HEK293 (cell line): ENCODE measurements around the gene NCBP1.

Experiments used
- CTCF ChIA-PET: fragments of 350-600 bp; formaldehyde crosslinking; extraction: SDS; loops from one replicate; lab custom pipeline; 2021; ENCODE audit warnings: antibody characterized with exemption; lab: Yijun Ruan, JAX
- POLR2A ChIA-PET: fragments of 300-600 bp; formaldehyde crosslinking; extraction: SDS; loops from one replicate; lab custom pipeline; 2020; ENCODE audit warnings: antibody characterized with exemption, inconsistent platforms; lab: Yijun Ruan, JAX
- H3K27ac ChIP-seq: fragments of 200-500 bp; sonication (Bioruptor generic); 2 replicates; pipeline ENCODE4 v1.5.1; 2014; ENCODE audit warnings: low read depth, low read length, control low read depth, inconsistent platforms; ENCODE audit errors: extremely low read depth
- H3K36me3 ChIP-seq, 2 experiments: fragments of 200-500 bp in 1 of 2; sonication (Bioruptor generic) in 1 of 2; 1 replicate in 1 of 2; 2 replicates in 1 of 2; pipeline ENCODE4 v1.5.1; 2014 to 2017; ENCODE audit warnings: inconsistent platforms in 2 of 2, low read length in 2 of 2; ENCODE audit not compliant: control insufficient read depth in 2 of 2, insufficient read depth in 1 of 2
- H3K4me1 ChIP-seq: fragments of 200-500 bp; sonication (Bioruptor generic); 2 replicates; pipeline ENCODE4 v1.5.1; 2014; ENCODE audit warnings: mild to moderate bottlenecking, low read length, inconsistent platforms; ENCODE audit not compliant: control insufficient read depth, insufficient read depth
- H3K4me3 ChIP-seq: 2 replicates; pipeline ENCODE4 v1.5.1; 2011; ENCODE audit warnings: low read depth, mild to moderate bottlenecking, control low read depth, low read length, moderate library complexity
- H3K9me3 ChIP-seq: fragments of 200-500 bp; sonication (Bioruptor generic); 2 replicates; pipeline ENCODE4 v1.5.1; 2014; ENCODE audit warnings: low read depth, low read length, inconsistent platforms; ENCODE audit not compliant: control insufficient read depth, insufficient read depth
- ELK4 ChIP-seq: IDR thresholded peaks from 2 replicates; pipeline ENCODE4 v1.6.1; 2011; ENCODE audit warnings: mild to moderate bottlenecking, low read depth, low read length, borderline replicate concordance
- KLF1 ChIP-seq: fragments of 450-650 bp; formaldehyde crosslinking; IDR thresholded peaks from 2 replicates; pipeline ENCODE4 v1.5.1; 2016; ENCODE audit warnings: missing biosample characterization, missing genetic modification characterization
- KLF16 ChIP-seq: fragments of 450-650 bp; formaldehyde crosslinking; IDR thresholded peaks from 2 replicates; pipeline ENCODE4 v1.5.1; 2017; ENCODE audit warnings: missing biosample characterization, missing genetic modification characterization
- PRDM4 ChIP-seq: fragments of 450-650 bp; formaldehyde crosslinking; IDR thresholded peaks from 2 replicates; pipeline ENCODE4 v1.5.1; 2017; ENCODE audit warnings: missing biosample characterization, missing genetic modification characterization
- REPIN1 ChIP-seq: fragments of 450-650 bp; formaldehyde crosslinking; IDR thresholded peaks from 2 replicates; pipeline ENCODE4 v1.5.1; 2017; ENCODE audit warnings: missing biosample characterization, missing genetic modification characterization, low read depth
- TSHZ1 ChIP-seq: fragments of 450-650 bp; formaldehyde crosslinking; IDR thresholded peaks from 2 replicates; pipeline ENCODE4 v1.5.1; 2016; ENCODE audit warnings: missing biosample characterization, missing genetic modification characterization, borderline replicate concordance
- ZBTB8A ChIP-seq: fragments of 450-650 bp; formaldehyde crosslinking; IDR thresholded peaks from 2 replicates; pipeline ENCODE4 v1.5.1; 2016; ENCODE audit warnings: missing biosample characterization, missing genetic modification characterization
- ZEB2 ChIP-seq: fragments of 450-650 bp; formaldehyde crosslinking; IDR thresholded peaks from 2 replicates; pipeline ENCODE4 v1.5.1; 2016; ENCODE audit warnings: missing biosample characterization, missing genetic modification characterization
- ZFHX2 ChIP-seq: fragments of 450-650 bp; formaldehyde crosslinking; conservative IDR thresholded peaks from 2 replicates; pipeline ENCODE4 v1.5.1; 2016; ENCODE audit warnings: missing biosample characterization, missing genetic modification characterization
- ZFP69B ChIP-seq: fragments of 450-650 bp; formaldehyde crosslinking; IDR thresholded peaks from 2 replicates; pipeline ENCODE4 v1.5.1; 2016; ENCODE audit warnings: missing biosample characterization, missing genetic modification characterization
- ZNF10 ChIP-seq: fragments of 450-650 bp; formaldehyde crosslinking; IDR thresholded peaks from 2 replicates; pipeline ENCODE4 v1.5.1; 2017; ENCODE audit warnings: missing biosample characterization, missing genetic modification characterization
- ZNF121 ChIP-seq: fragments of 450-650 bp; formaldehyde crosslinking; IDR thresholded peaks from 2 replicates; pipeline ENCODE4 v1.5.1; 2016; ENCODE audit warnings: missing biosample characterization, missing genetic modification characterization
- ZNF211 ChIP-seq: fragments of 450-650 bp; formaldehyde crosslinking; IDR thresholded peaks from 2 replicates; pipeline ENCODE4 v1.5.1; 2016; ENCODE audit warnings: low read depth, missing biosample characterization, missing genetic modification characterization
- ZNF292 ChIP-seq: fragments of 450-650 bp; formaldehyde crosslinking; IDR thresholded peaks from 2 replicates; pipeline ENCODE4 v1.5.1; 2016; ENCODE audit warnings: low read depth, missing biosample characterization, missing genetic modification characterization, borderline replicate concordance
- ZNF335 ChIP-seq: fragments of 450-650 bp; formaldehyde crosslinking; conservative IDR thresholded peaks from 2 replicates; pipeline ENCODE4 v1.5.1; 2016; ENCODE audit warnings: missing biosample characterization, missing genetic modification characterization
- ZNF629 ChIP-seq: fragments of 450-650 bp; formaldehyde crosslinking; IDR thresholded peaks from 2 replicates; pipeline ENCODE4 v1.5.1; 2017; ENCODE audit warnings: missing biosample characterization, missing genetic modification characterization
- ZNF660 ChIP-seq: fragments of 450-650 bp; IDR thresholded peaks from 2 replicates; pipeline ENCODE4 v1.5.1; 2018; ENCODE audit warnings: missing biosample characterization, mild to moderate bottlenecking, missing genetic modification characterization
- ZNF692 ChIP-seq: fragments of 450-650 bp; formaldehyde crosslinking; IDR thresholded peaks from 2 replicates; pipeline ENCODE4 v1.5.1; 2016; ENCODE audit warnings: missing biosample characterization, missing genetic modification characterization
- ZNF785 ChIP-seq: fragments of 450-650 bp; formaldehyde crosslinking; IDR thresholded peaks from 2 replicates; pipeline ENCODE4 v1.5.1; 2016; ENCODE audit warnings: missing biosample characterization, missing genetic modification characterization
- ZNF830 ChIP-seq: fragments of 450-650 bp; IDR thresholded peaks from 2 replicates; pipeline ENCODE4 v1.5.0; 2018; ENCODE audit warnings: missing biosample characterization, missing genetic modification characterization, low read depth, mild to moderate bottlenecking, moderate library complexity

NCBP1 gene

GRCh38 chr9:97722331-97722730 lies 88.7 kb downstream of the NCBP1 start:
- Histone ChIP-seq H3K4me1 (no peaks in the 10 kb centered on the region), H3K36me3 (no peaks in the 10 kb centered on the region), H3K4me3 (no peak overlapping the region), H3K27ac (no peak overlapping the region), H3K9me3 (no peaks in the 10 kb centered on the region)
- TF ChIP-seq ZNF121 (tag by site-specific recombination) (no peak), ZNF692 (no peak), ZFP69B (tag by site-specific recombination) (no peak), KLF16 (no peak), KLF1 (tag by site-specific recombination) (no peak), ZNF785 (tag by site-specific recombination) (no peak), ZNF211 (tag by site-specific recombination) (no peak), ZNF660 (no peak), PRDM4 (tag by site-specific recombination) (no peak), ZNF830 (tag by site-specific recombination) (no peak), ZEB2 (tag by site-specific recombination) (no peak), REPIN1 (no peak), ZBTB8A (tag by site-specific recombination) (no peak), ZFHX2 (tag by site-specific recombination) (no peak), ZNF10 (no peak), ZNF292 (tag by site-specific recombination) (no peak), TSHZ1 (tag by site-specific recombination) (no peak), ZNF335 (tag by site-specific recombination) (no peak), ZNF629 (tag by site-specific recombination) (no peak), ELK4 (no peak)
- CTCF ChIA-PET = interaction anchor here (1.0 kb wide), 1 partner anchor 179 kb away, joined by 3 read pairs; no protein-coding TSS in a partner anchor
- POLR2A ChIA-PET = no interaction called here
